Left ventricle myocardium inferior (tissue), 1 donor: Measurements from ENCODE around the gene OXSM. TPM values are rescaled to one million over a fixed set of nuclear protein-coding genes. Genes with fewer than 3 reads are reported as not detected.

Source experiments
- DNase-seq: peaks from one replicate; pipeline ENCODE4 v3.0.0-alpha.2; 2020
- H3K27ac ChIP-seq: fragments of 200-600 bp; replicated peaks from 2 replicates; pipeline ENCODE4 v1.8.0; 2021
- H3K27me3 ChIP-seq: fragments of 200-600 bp; 2 replicates; pipeline ENCODE4 v1.8.0; 2021; ENCODE audit warnings: low read depth
- H3K36me3 ChIP-seq: fragments of 200-600 bp; 2 replicates; pipeline ENCODE4 v1.8.0; 2021
- H3K4me1 ChIP-seq: fragments of 200-600 bp; 2 replicates; pipeline ENCODE4 v1.8.0; 2021
- H3K4me3 ChIP-seq: fragments of 200-600 bp; 2 replicates; pipeline ENCODE4 v1.8.0; 2021; ENCODE audit warnings: mild to moderate bottlenecking, moderate library complexity
- H3K9me3 ChIP-seq: fragments of 200-600 bp; replicated peaks from 2 replicates; pipeline ENCODE4 v1.8.0; 2021
- intact Hi-C: fragments of 100-400 bp; cut with micrococcal nuclease; formaldehyde crosslinking; loops from one replicate; pipeline ENCODE4 v1.11.0; 2022
- total RNA-seq: library from RNA; stranded (reverse); fragmentation: NEBNext Ultra II Directional; extraction: Animal tissue kit (Norgen Biotek cat#: 25700); gene quantifications from one replicate; pipeline ENCODE4 v1.2.1, GENCODE V29; 2021
- TF ChIP-seq, protein P1 (sequence below): fragments of 200-600 bp; IDR thresholded peaks from 2 replicates; pipeline ENCODE4 v1.8.0; 2021; ENCODE audit warnings: antibody characterized with exemption, mild to moderate bottlenecking, borderline replicate concordance
- donor health status: DM: no; HTN: yes; CAD: no; lungs with severe emphysema.

OXSM gene
- total RNA-seq, 1 donor from 2014 or later: 15.6 TPM

- Histone ChIP-seq H3K27me3 (peaks cover 35% of the 10 kb centered on the region), H3K36me3 (no peaks in the 10 kb centered on the region), H3K4me1 (no peaks in the 10 kb centered on the region), H3K27ac (no peak overlapping the region), H3K4me3 (no peak overlapping the region), H3K9me3 (no peaks in the 10 kb centered on the region)
- TF ChIP-seq, protein P1, sequence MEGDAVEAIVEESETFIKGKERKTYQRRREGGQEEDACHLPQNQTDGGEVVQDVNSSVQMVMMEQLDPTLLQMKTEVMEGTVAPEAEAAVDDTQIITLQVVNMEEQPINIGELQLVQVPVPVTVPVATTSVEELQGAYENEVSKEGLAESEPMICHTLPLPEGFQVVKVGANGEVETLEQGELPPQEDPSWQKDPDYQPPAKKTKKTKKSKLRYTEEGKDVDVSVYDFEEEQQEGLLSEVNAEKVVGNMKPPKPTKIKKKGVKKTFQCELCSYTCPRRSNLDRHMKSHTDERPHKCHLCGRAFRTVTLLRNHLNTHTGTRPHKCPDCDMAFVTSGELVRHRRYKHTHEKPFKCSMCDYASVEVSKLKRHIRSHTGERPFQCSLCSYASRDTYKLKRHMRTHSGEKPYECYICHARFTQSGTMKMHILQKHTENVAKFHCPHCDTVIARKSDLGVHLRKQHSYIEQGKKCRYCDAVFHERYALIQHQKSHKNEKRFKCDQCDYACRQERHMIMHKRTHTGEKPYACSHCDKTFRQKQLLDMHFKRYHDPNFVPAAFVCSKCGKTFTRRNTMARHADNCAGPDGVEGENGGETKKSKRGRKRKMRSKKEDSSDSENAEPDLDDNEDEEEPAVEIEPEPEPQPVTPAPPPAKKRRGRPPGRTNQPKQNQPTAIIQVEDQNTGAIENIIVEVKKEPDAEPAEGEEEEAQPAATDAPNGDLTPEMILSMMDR: no peak
- DNase-seq: no peak
- intact Hi-C loops: no loop called here
These were observed 14.8 kb downstream of the OXSM start for GRCh38 chr3:25804676-25805075.

DNA sequence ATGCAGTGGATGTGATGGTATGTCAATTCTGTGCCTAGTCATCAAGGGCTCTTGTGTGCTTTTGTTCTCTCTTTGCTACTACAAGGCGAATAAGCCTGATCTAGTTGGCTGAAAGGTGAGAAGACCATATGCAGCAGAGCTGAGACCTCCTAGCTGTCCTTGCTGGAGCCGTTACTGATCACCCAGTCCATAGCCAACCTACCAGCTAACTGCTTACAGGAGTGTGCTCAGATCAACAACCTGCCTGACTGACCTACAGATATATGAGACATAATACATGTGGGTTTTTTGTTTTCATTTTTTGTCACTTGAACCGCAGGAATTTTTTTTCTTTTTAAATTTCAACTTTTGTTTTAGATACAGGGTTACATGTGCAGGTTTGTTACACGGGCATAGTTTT, 22.8 kb downstream of the OXSM start:
- H3K4me3 ChIP-seq: no peak overlapping the region
- no peaks in the 10 kb centered on the region for H3K36me3 ChIP-seq
- H3K27me3 ChIP-seq: peaks cover 31% of the 10 kb centered on the region
- no peaks in the 10 kb centered on the region for H3K4me1 ChIP-seq
- TF ChIP-seq, protein P1: no peak
- peaks cover 20% of the 10 kb centered on the region for H3K9me3 ChIP-seq
- DNase-seq: no peak
- intact Hi-C loops: no loop called here
- no peak overlapping the region for H3K27ac ChIP-seq

DNA sequence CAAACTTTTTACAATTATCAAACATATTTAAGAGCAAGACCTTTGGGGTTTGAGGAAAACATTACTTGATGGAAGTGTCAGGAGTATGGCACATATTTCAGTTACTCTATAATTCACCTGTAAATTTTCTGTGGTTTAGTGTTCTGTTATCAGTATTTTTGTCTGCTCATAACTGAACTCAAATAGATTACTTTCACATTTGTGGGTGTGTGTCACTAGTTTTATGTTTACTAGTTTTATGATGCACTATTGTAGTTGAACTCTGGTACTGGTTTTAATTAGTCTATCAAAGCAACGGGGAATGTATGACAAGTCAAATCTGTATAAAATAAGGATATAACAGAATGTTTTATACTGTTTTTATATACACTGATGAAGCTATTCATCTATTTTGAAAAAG, 27.2 kb downstream of the OXSM start:
- Histone ChIP-seq H3K27ac (no peak overlapping the region), H3K27me3 (peaks cover 11% of the 10 kb centered on the region), H3K4me1 (no peaks in the 10 kb centered on the region), H3K4me3 (no peak overlapping the region), H3K9me3 (peaks cover 20% of the 10 kb centered on the region), H3K36me3 (no peaks in the 10 kb centered on the region)
- intact Hi-C loops: no loop called here
- DNase-seq: no peak
- TF ChIP-seq, protein P1: no peak

DNA sequence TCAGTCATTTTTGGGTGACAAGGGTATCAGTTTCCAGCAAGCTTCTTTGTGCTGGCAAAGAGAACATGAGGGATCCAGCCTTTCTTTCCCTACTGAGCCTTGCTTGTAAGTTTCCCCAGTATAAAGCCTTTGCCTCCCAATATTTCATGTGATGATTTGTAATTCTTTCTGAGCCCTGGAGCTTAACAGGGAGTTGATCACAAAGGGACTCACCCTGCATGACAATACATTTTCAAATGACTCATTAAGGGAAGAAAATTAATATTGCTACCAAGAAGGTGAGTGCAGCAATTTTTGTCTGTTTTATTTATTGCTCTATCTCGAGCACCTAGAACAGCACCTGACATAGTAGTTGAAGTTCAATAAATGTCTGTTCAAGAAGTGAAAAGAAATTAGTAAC, 27.7 kb downstream of the OXSM start:
- intact Hi-C loops: no loop called here
- H3K36me3 ChIP-seq: no peaks in the 10 kb centered on the region
- peaks cover 11% of the 10 kb centered on the region for H3K27me3 ChIP-seq
- H3K9me3 ChIP-seq: peaks cover 20% of the 10 kb centered on the region
- H3K4me1 ChIP-seq: no peaks in the 10 kb centered on the region
- TF ChIP-seq, protein P1: no peak
- no peak for DNase-seq
- H3K4me3 ChIP-seq: no peak overlapping the region
- H3K27ac ChIP-seq: no peak overlapping the region

DNA sequence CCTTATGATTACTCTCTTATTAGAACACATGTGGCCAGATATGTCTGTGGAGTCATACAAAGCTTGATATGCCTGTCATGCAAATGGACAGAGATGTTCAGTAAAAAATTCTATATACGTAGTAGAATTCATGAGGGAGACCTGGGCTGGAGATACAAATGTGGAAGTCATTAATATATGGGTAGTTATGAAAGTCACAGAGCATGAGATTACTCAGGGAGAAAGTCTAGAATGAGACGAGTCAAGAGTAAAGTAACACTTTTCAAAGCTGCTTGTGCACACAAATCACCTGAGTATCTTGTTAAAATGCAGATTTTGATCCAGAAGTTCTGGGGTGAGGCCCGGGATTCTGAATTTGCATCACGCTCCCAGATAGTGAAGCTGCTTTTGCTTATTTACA, 28.4 kb downstream of the OXSM start:
- intact Hi-C loops: no loop called here
- H3K9me3 ChIP-seq: peaks cover 20% of the 10 kb centered on the region
- no peak for DNase-seq
- no peaks in the 10 kb centered on the region for H3K36me3 ChIP-seq
- H3K27ac ChIP-seq: no peak overlapping the region
- peaks cover 11% of the 10 kb centered on the region for H3K27me3 ChIP-seq
- no peaks in the 10 kb centered on the region for H3K4me1 ChIP-seq
- no peak overlapping the region for H3K4me3 ChIP-seq
- TF ChIP-seq, protein P1: no peak

GRCh38 chr3:25820366-25820765, 30.5 kb downstream of the OXSM start:
- intact Hi-C loops: no loop called here

More at GRCh38 chr3:25820366-25820765, 30.5 kb downstream of the OXSM start:
- Histone ChIP-seq H3K27me3 (peaks cover 8% of the 10 kb centered on the region), H3K9me3 (peaks cover 9% of the 10 kb centered on the region), H3K4me1 (no peaks in the 10 kb centered on the region), H3K36me3 (no peaks in the 10 kb centered on the region), H3K27ac (no peak overlapping the region), H3K4me3 (no peak overlapping the region)
- DNase-seq: no peak
- TF ChIP-seq, protein P1: no peak
